CD14-positive monocyte (primary cell): ENCODE results near the gene MESD. TPM values are rescaled to one million over a fixed set of nuclear protein-coding genes. Genes with fewer than 3 reads are reported as not detected.

ENCODE experiments used
- DNase-seq, 3 donors: peaks; one replicate each; pipeline ENCODE4 v3.0.0-alpha.2; 2011 to 2022
- H2AFZ ChIP-seq: 2 replicates; pipeline ENCODE4 v1.6.0; 2012; ENCODE audit warnings: mild to moderate bottlenecking, low read depth, low read length, inconsistent platforms; ENCODE audit not compliant: insufficient read depth, poor library complexity, severe bottlenecking
- H3K27ac ChIP-seq, 2 donors: 1 replicate in 1 of 2; 2 replicates in 1 of 2; pipeline ENCODE4 v1.5.1; 2012 to 2013; ENCODE audit warnings: low read length in 2 of 2, control low read depth in 1 of 2, inconsistent platforms in 1 of 2, low read depth in 1 of 2, mild to moderate bottlenecking in 1 of 2
- H3K27me3 ChIP-seq, 2 donors: one replicate each; pipeline versions ENCODE4 v1.6.0 to v1.6.1; 2011 to 2013; ENCODE audit warnings: low read length in 2 of 2; ENCODE audit not compliant: control insufficient read depth in 2 of 2, insufficient read depth in 2 of 2
- H3K36me3 ChIP-seq, 2 donors: replicated peaks in 1 of 2; 1 replicate in 1 of 2; 2 replicates in 1 of 2; pipeline versions ENCODE4 v1.5.1 to v1.6.1; 2012 to 2013; ENCODE audit warnings: low read length in 2 of 2, control low read depth in 1 of 2, inconsistent platforms in 1 of 2, mild to moderate bottlenecking in 1 of 2; ENCODE audit not compliant: insufficient read depth in 2 of 2, control insufficient read depth in 1 of 2
- H3K4me1 ChIP-seq, 2 donors: 1 replicate in 1 of 2; 2 replicates in 1 of 2; pipeline versions ENCODE4 v1.5.1 to v1.6.1; 2012 to 2013; ENCODE audit warnings: low read length in 2 of 2, control low read depth in 1 of 2, inconsistent platforms in 1 of 2, mild to moderate bottlenecking in 1 of 2, moderate library complexity in 1 of 2; ENCODE audit not compliant: insufficient read depth in 2 of 2, control insufficient read depth in 1 of 2
- H3K4me2 ChIP-seq: replicated peaks from 2 replicates; pipeline ENCODE3; 2012; ENCODE audit warnings: low read length, moderate library complexity, mild to moderate bottlenecking; ENCODE audit not compliant: poor library complexity, severe bottlenecking; ENCODE audit errors: extremely low read depth
- H3K4me3 ChIP-seq, 3 experiments: fragments of 200-600 bp in 1 of 3; sonication (generic) in 1 of 3; replicated peaks in 1 of 3; 1 replicate in 2 of 3; 2 replicates in 1 of 3; pipeline ENCODE4 v1.5.1; 2011 to 2013; ENCODE audit warnings: low read length in 3 of 3, mild to moderate bottlenecking in 3 of 3, control low read depth in 2 of 3, low read depth in 2 of 3, inconsistent platforms in 1 of 3, moderate library complexity in 1 of 3
- H3K79me2 ChIP-seq: 2 replicates; pipeline ENCODE4 v1.6.0; 2012; ENCODE audit warnings: mild to moderate bottlenecking, control low read depth, inconsistent platforms, low read length, moderate library complexity; ENCODE audit not compliant: insufficient read depth
- H3K9ac ChIP-seq: 2 replicates; pipeline ENCODE4 v1.6.0; 2017; ENCODE audit warnings: low read length, mild to moderate bottlenecking; ENCODE audit not compliant: insufficient read depth, poor library complexity, severe bottlenecking
- H3K9me3 ChIP-seq, 2 donors: replicated peaks in 1 of 2; 1 replicate in 1 of 2; 2 replicates in 1 of 2; pipeline versions ENCODE4 v1.5.1 to v1.6.1; 2012 to 2013; ENCODE audit warnings: low read length in 2 of 2, control low read depth in 1 of 2; ENCODE audit not compliant: control insufficient read depth in 1 of 2, insufficient read depth in 1 of 2
- H4K20me1 ChIP-seq: 2 replicates; pipeline ENCODE4 v1.6.0; 2012; ENCODE audit warnings: mild to moderate bottlenecking, low read length, control low read depth, moderate library complexity; ENCODE audit not compliant: insufficient read depth
- H3K27ac Mint-ChIP-seq, 7 donors: one replicate each; pipeline ENCODE4 v1.8.0; 2020; ENCODE audit warnings: mild to moderate bottlenecking in 7 of 7, mixed read lengths in 7 of 7, moderate library complexity in 6 of 7, inconsistent platforms in 2 of 7
- H3K27me3 Mint-ChIP-seq, 3 donors: one replicate each; pipeline ENCODE4 v1.8.0; 2021 to 2022; ENCODE audit warnings: low read depth in 3 of 3, mild to moderate bottlenecking in 3 of 3, mixed read lengths in 3 of 3, moderate library complexity in 3 of 3, inconsistent platforms in 1 of 3
- H3K36me3 Mint-ChIP-seq, 2 donors: one replicate each; pipeline ENCODE4 v1.8.0; 2020; ENCODE audit warnings: mixed read lengths in 2 of 2, inconsistent platforms in 1 of 2, mild to moderate bottlenecking in 1 of 2
- H3K4me1 Mint-ChIP-seq: one replicate; pipeline ENCODE4 v1.8.0; 2020; ENCODE audit warnings: mild to moderate bottlenecking, mixed read lengths
- H3K4me3 Mint-ChIP-seq, 2 donors: one replicate each; pipeline ENCODE4 v1.8.0; 2020; ENCODE audit warnings: mild to moderate bottlenecking in 2 of 2, mixed read lengths in 2 of 2, moderate library complexity in 1 of 2
- H3K9me3 Mint-ChIP-seq, 7 donors: one replicate each; pipeline ENCODE4 v1.8.0; 2020 to 2022; ENCODE audit warnings: mixed read lengths in 7 of 7, mild to moderate bottlenecking in 6 of 7, moderate library complexity in 6 of 7, inconsistent platforms in 2 of 7
- CTCF ChIP-seq: fragments of 200-600 bp; IDR thresholded peaks from one replicate; pipeline ENCODE4 v1.8.0; 2022; ENCODE audit warnings: antibody characterized with exemption, mild to moderate bottlenecking
- WGBS: methylation state at CpG from one replicate; pipeline ENCODE4 v1.1.5; 2013; ENCODE audit warnings: missing lambda C conversion rate; ENCODE audit not compliant: insufficient coverage; 5-methylcytosine and 5-hydroxymethylcytosine counted together
- intact Hi-C, 2 donors: fragments of 100-400 bp; cut with micrococcal nuclease; formaldehyde crosslinking; loops; one replicate each; pipeline versions ENCODE4 v1.15.0 to v1.15.1; 2023
- polyA plus RNA-seq, 3 donors: library from polyadenylated mRNA; depleted of rRNA in 1 of 3; unstranded in 2 of 3; stranded (reverse) in 1 of 3; fragments of 300-500 nt in 2 of 3; fragments of >200 nt in 1 of 3; fragmentation: Illumina TruSeq in 2 of 3; gene quantifications; 1 replicate in 2 of 3; 2 replicates in 1 of 3; pipeline ENCODE4 v1.2.3, GENCODE V29; 2012 to 2021

Gene MESD
- polyA plus RNA-seq, 3 donors, result 5.6 to 15.7 (median 13.1) TPM

DNA sequence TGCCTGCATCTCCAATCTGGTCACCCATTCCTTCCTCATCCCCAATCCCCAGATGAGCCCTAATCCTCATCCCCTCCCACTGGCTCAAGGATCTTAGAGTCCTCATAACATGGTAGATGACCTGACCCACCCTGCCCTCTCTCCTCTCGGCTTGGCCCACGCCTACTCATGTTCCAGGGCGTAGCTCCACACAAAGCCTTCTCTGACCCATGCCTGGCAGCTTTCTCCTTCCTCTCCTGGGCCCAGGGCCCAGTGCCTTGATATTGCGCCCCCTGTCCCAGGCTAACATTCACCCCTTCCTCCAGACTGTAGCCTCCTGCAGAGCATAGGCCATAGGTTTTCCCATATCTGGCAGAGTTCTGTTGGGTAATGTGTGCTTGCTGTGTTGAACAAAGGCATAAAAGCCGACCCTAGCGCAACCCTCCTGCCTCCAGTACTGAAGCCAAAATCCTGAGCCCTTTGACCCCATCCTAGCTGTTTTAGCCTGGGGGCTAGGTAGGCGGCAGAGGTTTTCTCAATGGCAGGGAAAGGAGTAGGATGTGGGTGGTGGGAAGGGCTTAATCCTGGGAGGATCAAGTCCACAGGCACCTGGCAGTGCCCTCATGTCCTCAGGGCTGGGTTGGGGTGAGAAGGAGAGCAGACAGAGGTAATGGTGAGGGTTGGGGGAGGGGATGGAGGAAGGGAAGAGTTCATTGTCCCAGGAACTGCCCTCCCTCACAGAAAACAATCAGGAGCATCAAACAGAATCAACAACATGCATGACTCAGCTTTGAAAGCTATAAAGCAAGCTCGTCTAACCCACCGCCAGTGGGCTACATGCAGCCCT is 35.5 kb downstream of the MESD start:
- H3K36me3 ChIP-seq, result peaks cover 22 to 42% of the 10 kb centered on the region in 2 donors

More for the DNA sequence above, 35.5 kb downstream of the MESD start:
- H3K4me1 Mint-ChIP-seq, result peaks cover 22% of the 10 kb centered on the region
- 99% methylated on average over 7 of the region's 9 CpGs for WGBS
- peaks cover 0 to 2% (median 0%) of the 10 kb centered on the region in 7 donors for H3K9me3 Mint-ChIP-seq
- DNase-seq, result no peak
- peaks cover 1 to 5% (median 2%) of the 10 kb centered on the region in 3 donors for H3K27me3 Mint-ChIP-seq
- peak overlapping the region in 3 of 7 donors; percentile 40 to 84 (median 50) for H3K27ac Mint-ChIP-seq
- Histone ChIP-seq H3K27me3 (no peaks in the 10 kb centered on the region), H3K4me2 (no peak overlapping the region), H3K4me3 (no peak overlapping the region), H3K9ac (no peak overlapping the region), H3K4me1 (peaks cover 17% of the 10 kb centered on the region in 2 donors), H3K27ac (no peak overlapping the region), H3K79me2 (no peaks in the 10 kb centered on the region), H2AFZ (no peak overlapping the region), H3K9me3 (no peaks in the 10 kb centered on the region), H4K20me1 (no peaks in the 10 kb centered on the region)
- no peak overlapping the region for H3K4me3 Mint-ChIP-seq
- H3K36me3 Mint-ChIP-seq, result peaks cover 42 to 51% of the 10 kb centered on the region in 2 donors
- TF ChIP-seq CTCF, result no peak
- intact Hi-C loops, result no loop called here
